NOMO-1 treated with DMSO at 0.1 percent for 48 hours (cell line): ENCODE results near the gene AQP7.
"Not testable (repeated sequence)": the region's sequence is repeated elsewhere in the genome, so short reads cannot be mapped to it uniquely, and the experiment has no call there.

Source experiments
- DNase-seq: peaks from one replicate; lab custom pipeline; 2025; ENCODE audit not compliant: unreplicated experiment; lab: John Stamatoyannopoulos, UW

AQP7 gene

DNA sequence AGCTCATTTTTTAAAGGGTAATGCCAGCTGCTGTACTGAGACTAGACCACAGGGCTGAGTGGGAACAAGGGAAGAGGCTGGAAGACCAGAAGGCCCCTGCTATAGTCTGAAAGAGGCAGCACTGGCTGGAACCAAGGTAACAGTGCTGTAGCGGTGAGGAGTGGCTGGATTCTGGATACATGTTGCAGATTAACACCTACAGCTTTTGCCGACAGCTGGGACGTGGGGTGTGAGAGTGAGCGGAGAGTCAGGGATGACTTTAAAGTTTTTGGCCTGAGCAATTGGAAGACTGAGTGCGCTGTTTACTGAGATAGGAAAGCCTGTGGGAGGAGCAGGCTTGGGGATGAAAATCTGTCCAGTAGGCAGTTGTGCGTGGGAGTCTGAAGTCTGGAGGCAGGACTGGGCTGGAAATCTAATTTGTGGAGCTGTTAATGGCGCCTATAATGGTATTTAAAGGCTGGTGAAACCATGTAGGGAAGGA, 26.5 kb downstream of the AQP7 start:
- no peak for DNase-seq

DNA sequence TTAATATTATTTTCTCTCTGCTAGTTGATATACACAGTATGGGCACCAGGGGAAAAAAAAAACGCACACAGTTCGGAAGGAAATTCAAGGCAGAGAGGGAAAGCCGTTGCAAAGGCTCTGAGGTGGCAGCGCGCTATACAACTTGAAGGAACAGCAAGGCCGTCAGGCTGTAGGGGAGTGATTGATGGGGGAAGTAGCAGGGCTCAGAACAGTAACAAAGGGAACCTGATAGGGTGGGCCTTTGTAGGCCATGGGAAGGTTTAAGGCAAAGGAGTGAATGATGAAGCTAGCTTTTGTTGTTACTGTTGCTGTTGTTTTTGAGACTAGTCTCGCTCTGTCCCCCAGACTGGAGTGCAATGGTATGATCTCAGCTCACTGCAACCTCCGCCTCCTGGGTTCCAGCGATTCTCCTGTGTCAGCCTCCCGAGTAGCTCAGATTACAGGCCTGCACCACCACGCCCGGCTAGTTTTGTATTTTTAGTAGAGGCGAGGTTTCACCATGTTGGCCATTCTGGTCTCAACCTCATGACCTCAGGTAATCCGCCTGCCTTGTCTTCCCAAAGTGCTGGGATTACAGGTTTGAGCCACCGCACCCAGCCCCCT, 27.0 kb downstream of the AQP7 start:
- no peak for DNase-seq

DNA sequence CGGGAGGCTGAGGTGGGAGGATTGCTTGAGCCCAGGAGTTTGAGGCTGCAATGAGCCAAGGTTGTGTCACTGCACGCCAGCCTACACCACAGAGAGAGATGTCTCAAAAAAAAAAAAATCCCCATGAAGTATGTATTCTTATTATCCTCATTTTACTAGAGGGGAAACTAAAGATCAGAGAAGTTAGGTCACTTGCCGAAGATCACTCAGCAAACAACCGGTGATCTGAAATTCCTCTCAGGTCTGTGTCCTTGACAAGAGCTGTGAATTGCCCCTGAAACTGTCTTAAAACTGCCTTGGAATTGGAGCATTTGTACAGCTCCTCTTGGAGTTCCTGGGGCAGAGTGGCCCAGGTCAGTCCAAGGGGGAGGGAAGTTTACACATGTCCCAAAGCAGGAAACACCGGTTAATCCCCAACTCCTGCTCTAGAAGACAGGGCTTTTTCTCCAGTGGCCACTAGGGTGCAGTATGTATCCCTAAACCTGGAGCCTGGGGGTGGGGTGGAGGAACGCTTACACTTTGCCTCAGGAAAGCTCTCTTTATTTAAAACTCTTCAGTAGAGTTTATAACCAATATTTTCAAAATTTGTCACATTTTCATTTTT, 27.6 kb downstream of the AQP7 start:
- DNase-seq: peak; percentile 62

DNA sequence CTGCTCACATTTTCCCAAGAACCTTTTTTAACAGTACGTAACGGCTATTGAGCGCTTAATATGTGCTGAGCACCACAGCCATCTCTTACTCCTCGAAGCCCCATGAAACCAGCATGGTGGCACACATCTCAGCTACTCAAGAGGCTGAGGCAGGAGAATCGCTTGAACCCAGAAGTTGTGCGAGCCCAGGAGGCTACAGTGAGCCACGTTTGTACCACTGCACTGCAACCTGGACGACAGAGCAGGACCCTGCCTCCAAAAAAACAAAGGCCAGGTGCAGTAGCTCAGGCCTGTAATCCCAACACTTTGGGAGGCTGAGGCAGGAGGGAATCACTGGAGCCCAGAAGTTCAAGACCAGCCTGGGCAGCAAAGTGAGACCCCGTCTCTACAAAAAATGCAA, 28.2 kb downstream of the AQP7 start:
- DNase-seq: no peak

DNA sequence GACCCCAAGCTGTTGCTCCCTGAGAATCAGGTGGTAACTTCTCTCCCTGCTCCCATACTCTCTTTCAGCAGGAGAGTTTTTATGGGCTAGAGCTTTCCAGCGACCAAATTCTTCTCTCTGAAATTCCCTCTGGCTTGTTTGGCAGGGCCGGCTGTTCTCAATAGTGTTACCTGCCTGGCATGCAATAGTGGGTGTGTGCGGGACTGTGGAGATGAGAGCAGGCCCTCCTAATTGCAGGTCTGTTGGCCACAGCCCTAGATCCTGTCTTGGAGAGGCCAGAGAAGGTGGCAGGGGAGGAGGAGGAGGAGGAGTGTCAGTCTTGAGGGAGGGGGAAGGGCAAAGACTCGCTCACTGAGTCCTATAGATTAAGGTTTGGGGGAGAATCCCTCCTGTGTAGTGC, 29.5 kb downstream of the AQP7 start:
- no peak for DNase-seq

DNA sequence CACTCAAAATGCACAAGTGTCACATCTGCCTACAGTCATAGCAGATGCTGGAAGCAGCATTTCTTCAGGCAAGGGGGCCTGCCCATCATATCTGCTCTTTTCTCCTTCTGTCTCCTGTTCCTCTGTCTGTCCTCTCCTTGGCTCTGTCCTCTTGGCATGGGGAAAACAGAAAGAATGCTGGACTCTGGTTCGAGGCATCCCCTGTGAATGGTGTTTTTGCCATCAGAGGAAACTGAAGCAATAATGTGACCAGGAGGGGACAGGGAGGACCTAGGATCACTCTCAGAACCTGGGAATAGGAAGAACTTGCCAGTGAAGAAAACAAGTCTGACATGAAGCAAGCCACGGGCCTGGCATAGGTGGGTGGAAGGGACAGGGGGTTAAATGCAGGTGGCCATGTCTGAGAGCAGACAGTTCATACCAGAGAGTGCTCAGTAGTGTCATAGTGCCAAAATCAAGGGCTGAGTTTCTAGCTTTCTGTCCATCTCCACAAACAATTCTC, 35.3 kb downstream of the AQP7 start:
- DNase-seq: no peak

DNA sequence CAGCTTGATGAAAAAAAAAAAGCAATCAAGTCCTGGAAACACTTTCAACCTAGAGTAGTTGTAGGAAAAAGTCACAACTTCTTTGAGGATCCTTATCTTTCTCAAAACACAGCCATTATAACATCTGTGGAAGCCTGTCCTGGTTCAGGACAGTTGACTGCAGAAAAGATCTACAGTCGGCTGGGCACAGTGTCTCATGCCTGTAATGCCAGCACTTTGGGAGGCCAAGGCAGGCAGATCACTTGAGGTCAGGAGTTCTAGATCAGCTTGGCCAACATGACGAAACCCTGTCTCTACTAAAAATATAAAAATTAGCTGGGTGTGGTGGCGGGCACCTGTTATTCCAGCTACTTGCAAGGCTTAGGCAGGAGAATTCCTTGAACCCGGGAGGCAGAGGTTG, 37.6 kb downstream of the AQP7 start:
- not testable (repeated sequence) for DNase-seq

DNA sequence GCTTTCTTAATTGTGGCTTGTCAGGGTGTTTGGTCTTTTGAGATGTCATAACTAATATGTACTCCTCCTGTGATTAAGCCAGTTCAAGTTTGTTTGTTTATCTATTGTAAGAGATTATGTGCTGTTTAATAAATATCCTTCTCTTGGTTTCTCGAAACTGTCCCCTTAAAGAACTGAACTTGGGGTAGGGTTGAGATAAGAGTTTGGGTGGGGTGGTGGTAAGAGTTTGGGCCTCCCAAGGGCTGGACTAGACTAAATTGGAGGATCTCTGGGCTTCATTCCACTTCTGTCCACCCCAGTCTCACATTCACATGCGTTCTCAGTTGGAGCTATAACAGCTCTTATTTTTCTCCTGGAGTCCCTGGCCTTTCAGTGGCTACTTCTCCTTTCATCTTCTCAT, 38.2 kb downstream of the AQP7 start:
- DNase-seq: no peak

DNA sequence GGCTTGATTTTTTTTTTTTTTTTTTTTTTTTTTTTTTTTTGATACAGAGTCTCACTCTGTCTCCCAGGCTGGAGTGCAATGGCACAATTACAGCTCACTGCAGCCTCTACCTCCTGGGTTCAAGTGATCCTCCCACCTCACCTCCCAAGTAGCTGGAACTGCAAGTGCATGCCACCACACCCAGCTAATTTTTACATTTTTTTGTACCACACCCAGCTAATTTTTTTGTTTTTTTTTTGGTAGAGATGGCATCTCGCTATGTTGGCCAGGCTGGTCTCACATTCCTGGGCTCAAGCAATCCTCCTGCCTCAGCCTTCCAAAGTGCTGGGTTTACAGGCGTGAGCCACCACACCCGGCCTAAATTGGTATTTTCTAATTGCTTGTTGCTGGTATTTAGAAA, 43.7 kb downstream of the AQP7 start:
- not testable (repeated sequence) for DNase-seq

DNA sequence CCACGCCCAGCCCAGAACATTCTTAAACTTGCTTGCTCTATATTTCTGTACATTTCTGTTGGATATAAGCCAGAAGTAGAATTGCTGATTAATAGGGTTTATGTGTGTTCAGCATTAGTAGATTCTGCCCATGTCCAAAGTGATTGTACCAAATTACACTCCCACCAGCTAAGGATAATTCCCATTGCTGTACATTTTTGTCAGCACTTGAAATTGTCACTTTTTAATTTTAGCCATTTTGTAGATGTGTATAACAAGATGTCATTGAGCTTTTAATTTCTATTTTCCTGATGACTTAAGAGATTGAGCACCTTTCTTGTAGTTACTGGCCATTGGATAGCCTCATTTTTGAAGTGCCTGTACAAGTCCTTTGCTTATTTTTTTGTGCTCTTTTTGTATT, 46.4 kb downstream of the AQP7 start:
- no peak for DNase-seq

DNA sequence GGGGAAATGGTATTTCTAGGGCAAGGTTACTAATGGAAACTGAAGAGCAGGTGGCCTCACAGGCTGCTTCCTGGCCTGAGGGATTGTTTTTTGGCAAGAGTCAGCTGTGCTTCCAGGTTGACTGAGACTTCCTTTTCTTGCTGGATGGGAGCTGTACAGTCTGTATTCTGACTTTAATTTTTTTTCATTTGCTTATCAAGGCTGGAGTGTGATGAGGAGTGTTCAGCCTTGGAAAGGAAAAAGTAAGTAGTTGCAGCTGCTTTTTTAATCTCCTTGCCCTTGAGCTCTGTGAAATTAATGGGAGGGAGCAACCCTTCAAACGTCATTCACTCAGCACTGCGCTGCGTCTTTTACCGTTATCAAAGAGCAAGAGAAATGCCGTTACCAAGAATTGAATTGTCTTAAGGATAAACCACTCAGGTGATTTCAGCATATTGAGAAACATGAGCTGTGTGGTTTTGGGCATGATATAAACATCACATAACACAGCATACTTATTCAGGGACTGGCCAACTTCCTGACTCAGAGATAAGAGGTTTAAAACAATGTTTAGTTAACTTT, 47.6 kb downstream of the AQP7 start:
- no peak for DNase-seq

DNA sequence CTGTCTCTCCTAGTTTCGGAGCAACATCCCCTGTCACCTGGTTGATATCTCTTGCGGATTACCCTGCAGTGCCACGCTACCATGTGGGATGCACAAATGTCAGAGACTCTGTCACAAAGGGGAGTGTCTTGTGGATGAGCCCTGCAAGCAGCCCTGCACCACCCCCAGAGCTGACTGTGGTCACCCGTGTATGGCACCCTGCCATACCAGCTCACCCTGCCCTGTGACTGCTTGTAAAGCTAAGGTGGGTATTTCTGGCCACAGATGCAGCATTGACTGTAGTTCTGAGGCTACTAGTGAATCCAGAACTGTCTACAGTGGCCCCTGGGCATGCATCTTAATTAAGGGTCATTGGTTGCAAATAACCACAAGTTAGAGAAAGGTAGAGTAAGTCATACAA, 50.8 kb downstream of the AQP7 start:
- no peak for DNase-seq

DNA sequence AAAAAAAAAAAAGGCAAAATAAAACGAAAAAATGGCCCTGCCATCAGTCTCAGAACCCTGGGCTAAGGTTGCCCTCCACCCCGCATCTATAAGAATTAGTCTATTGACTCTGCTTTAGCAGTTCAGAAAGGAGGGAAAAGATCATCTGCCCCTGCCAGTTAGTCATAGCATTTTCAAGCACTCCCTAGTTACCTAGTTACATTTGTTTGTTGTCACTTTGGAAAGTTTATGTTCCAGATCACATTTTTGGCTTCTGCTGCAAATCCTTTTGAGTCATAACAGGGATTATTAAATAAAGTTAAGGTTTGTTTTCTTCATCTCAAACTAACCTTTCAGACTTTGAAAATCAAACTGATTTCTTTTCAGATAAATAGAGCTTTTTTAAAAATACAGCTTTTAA, 52.1 kb downstream of the AQP7 start:
- no peak for DNase-seq

DNA sequence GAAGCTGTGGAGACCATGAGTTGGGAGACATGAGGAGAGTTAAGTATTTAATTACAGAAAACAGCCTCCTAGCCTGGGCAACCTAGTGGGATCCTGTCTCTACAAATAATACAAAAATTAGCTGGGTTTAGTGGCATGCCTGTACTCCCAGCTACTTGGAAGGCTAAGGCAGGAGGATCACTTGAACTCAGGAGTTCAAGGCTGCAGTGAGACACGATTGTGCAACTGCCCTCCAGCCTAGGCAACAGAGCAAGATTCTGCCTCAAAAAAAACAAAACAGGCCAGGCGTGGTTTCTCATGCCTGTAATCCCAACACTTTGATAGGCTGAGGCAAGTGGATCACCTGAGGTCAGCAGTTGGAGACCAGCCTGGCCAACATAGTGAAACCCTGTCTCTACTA, 52.6 kb downstream of the AQP7 start:
- no peak for DNase-seq

DNA sequence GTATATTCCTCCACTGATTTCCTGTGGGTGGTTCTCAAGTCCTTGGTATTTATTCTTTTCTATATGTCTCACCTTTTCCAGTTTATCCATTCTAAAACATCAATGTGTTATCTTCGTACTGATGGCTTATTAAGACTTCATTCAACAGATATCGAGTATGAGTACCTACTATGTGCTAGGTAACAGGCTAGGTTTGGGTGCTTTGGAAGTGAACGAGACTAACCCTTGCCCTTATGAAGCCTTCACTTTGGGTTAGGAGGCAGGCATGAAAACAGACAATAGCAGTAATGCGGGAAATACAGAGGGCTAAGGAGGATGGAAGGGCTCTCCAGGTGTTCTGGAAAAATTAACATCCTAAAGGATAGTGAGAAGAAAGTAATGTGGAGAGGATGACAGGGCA, 53.4 kb downstream of the AQP7 start:
- DNase-seq: no peak

DNA sequence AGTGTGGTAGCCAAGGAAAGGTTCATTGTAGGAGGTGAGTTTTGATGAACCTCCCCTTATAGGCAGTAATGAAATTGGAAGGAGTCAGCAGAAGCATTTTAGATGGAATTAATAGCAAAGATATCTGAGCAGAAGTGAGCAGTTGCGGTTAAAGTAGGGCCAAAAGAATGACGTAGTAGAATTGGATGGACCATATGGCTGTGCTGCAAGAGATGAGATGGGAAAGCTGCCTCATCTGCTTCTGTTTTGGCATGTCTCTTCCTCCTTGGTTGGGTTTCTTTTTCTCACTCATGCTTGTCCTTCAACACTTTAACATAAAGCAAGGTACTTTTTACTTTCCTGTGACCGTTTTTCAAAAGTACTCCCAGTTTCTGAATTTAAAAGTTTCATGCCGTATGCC, 55.8 kb downstream of the AQP7 start:
- DNase-seq: no peak

DNA sequence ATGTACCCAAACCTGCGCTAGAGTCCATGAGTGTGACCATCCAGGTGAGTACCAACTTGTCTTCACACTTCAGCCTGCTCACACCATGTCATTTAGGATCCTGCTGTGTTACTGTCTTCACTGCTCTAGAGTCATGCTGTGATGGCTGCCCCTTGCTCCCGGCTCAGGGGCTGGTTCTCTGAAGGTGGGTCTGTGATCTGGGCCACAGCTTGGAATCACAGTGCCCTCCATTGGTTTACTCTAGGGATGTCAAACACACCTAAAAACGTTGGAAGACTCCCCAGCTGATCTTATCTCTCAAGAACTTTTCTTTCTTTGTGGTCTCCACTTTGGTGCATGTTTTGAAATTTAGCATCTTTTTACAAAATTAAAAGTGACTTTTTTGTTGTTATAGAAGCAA, 58.2 kb downstream of the AQP7 start:
- DNase-seq: no peak

DNA sequence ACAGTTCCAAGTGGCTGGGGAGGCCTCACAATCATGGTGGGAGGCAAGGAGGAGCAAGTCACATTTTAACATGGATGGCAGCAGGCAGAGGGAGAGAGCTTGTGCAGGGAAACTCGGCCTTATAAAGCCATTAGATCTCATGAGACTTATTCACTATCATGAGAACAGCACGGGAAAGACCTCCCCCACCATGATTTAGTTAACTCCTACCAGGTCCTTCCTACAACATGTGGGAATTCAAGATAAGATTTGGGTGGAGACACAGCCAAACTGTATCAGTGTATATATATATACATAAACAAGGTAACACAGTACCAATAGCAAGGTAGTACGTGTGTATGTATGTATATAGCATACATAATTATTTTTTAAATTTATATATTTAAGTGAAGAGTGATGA, 61.2 kb downstream of the AQP7 start:
- DNase-seq: no peak

DNA sequence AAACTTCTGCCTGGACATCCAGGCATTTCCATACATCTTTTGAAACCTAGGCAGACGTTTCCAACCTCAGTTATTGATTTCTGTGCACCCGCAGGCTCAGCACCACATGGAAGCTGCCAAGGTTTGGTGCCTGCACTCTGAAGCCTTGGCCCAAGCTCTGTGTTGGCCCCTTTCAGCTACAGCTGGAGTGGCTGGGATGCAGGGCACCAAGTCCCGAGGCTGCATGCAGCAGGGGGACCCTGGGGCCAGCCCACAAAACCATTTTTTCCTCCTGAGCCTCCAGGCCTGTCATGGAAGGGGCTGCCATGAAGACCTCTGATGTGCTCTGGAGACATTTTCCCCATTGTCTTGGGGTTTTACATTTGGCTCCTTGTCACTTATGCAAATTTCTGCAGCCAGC, 62.2 kb downstream of the AQP7 start:
- no peak for DNase-seq
